IMR-90 (cell line): ENCODE measurements around the gene NPHP4. TPM values are rescaled to one million over a fixed set of nuclear protein-coding genes. Genes with fewer than 3 reads are reported as not detected.

Source experiments
- ATAC-seq: fragments of 200-7000 bp; cut with Tn5 transposase; 2 replicates; pipeline ENCODE4 v1.9.1; 2020; ENCODE audit warnings: low read depth, mild to moderate bottlenecking, moderate library complexity
- BruUV-seq: library from RNA; stranded (reverse); fragments of 400-500 nt; replicated peaks from 2 replicates; lab custom pipeline; 2021; lab: Mats Ljungman, UMichigan
- CTCF ChIA-PET: fragments of 300-600 bp; formaldehyde crosslinking; extraction: SDS; loops from one replicate; lab custom pipeline; 2021; ENCODE audit warnings: antibody characterized with exemption; lab: Yijun Ruan, JAX
- POLR2A ChIA-PET: fragments of 300-600 bp; sonication (Branson Sonifier 250); formaldehyde crosslinking; loops from one replicate; lab custom pipeline; 2022; ENCODE audit warnings: antibody characterized with exemption; ENCODE audit not compliant: unreplicated experiment; lab: Charles Lee
- DNase-seq: peaks from one replicate; pipeline ENCODE4 v3.0.0; 2013
- H2AFZ ChIP-seq: replicated peaks from 2 replicates; pipeline ENCODE3; 2013; ENCODE audit warnings: low read length, mild to moderate bottlenecking; ENCODE audit not compliant: poor library complexity
- H2AK5ac ChIP-seq: 2 replicates; pipeline ENCODE4 v1.6.1; 2013; ENCODE audit warnings: low read depth, low read length, inconsistent platforms
- H2AK9ac ChIP-seq: replicated peaks from 2 replicates; pipeline ENCODE3; 2013; ENCODE audit warnings: mild to moderate bottlenecking, low read depth, low read length, moderate library complexity; ENCODE audit not compliant: poor library complexity
- H2BK120ac ChIP-seq: 2 replicates; pipeline ENCODE4 v1.6.1; 2013; ENCODE audit warnings: low read depth, low read length, inconsistent platforms
- H2BK15ac ChIP-seq: 3 replicates; pipeline ENCODE4 v1.6.1; 2013; ENCODE audit warnings: low read depth, low read length, inconsistent platforms
- H2BK20ac ChIP-seq: 2 replicates; pipeline ENCODE4 v1.6.1; 2013; ENCODE audit warnings: low read depth, mild to moderate bottlenecking, inconsistent platforms, low read length, moderate library complexity
- H2BK5ac ChIP-seq: 2 replicates; pipeline ENCODE4 v1.6.1; 2013; ENCODE audit warnings: mild to moderate bottlenecking, low read depth, low read length, inconsistent platforms; ENCODE audit not compliant: poor library complexity, severe bottlenecking
- H3K14ac ChIP-seq: replicated peaks from 2 replicates; pipeline ENCODE4 v1.6.1; 2013; ENCODE audit warnings: low read depth, low read length, inconsistent platforms
- H3K18ac ChIP-seq: 2 replicates; pipeline ENCODE4 v1.6.1; 2013; ENCODE audit warnings: low read depth, low read length, control low read depth
- H3K23ac ChIP-seq: 2 replicates; pipeline ENCODE4 v1.6.1; 2013; ENCODE audit warnings: low read depth, low read length, inconsistent platforms
- H3K27ac ChIP-seq: 2 replicates; pipeline ENCODE4 v1.5.1; 2013; ENCODE audit warnings: mild to moderate bottlenecking, control low read depth, low read length; ENCODE audit not compliant: insufficient read depth
- H3K27me3 ChIP-seq: 2 replicates; pipeline ENCODE4 v1.6.1; 2013; ENCODE audit warnings: low read length; ENCODE audit not compliant: control insufficient read depth, insufficient read depth
- H3K36me3 ChIP-seq: 2 replicates; pipeline ENCODE4 v1.6.1; 2013; ENCODE audit warnings: low read length, mixed read lengths; ENCODE audit not compliant: control insufficient read depth, insufficient read depth
- H3K4ac ChIP-seq: 2 replicates; pipeline ENCODE4 v1.6.1; 2013; ENCODE audit warnings: low read depth, low read length, inconsistent platforms
- H3K4me1 ChIP-seq: 2 replicates; pipeline ENCODE4 v1.6.1; 2013; ENCODE audit warnings: low read length, mixed read lengths; ENCODE audit not compliant: control insufficient read depth, insufficient read depth
- H3K4me2 ChIP-seq: 2 replicates; pipeline ENCODE4 v1.6.1; 2013; ENCODE audit warnings: low read depth, mild to moderate bottlenecking, control low read depth, low read length, moderate library complexity
- H3K4me3 ChIP-seq: 2 replicates; pipeline ENCODE4 v1.5.1; 2013; ENCODE audit warnings: low read depth, mild to moderate bottlenecking, control low read depth, low read length, moderate library complexity; ENCODE audit not compliant: insufficient read depth
- H3K56ac ChIP-seq: 2 replicates; pipeline ENCODE4 v1.6.1; 2013; ENCODE audit warnings: low read length, inconsistent platforms; ENCODE audit not compliant: insufficient read depth; ENCODE audit errors: extremely low read depth
- H3K79me1 ChIP-seq, 2 experiments: 2 replicates each; pipeline ENCODE4 v1.6.1; 2013; ENCODE audit warnings: low read length in 2 of 2, inconsistent platforms in 1 of 2, low read depth in 1 of 2
- H3K9ac ChIP-seq: 2 replicates; pipeline ENCODE4 v1.6.1; 2013; ENCODE audit warnings: low read depth, low read length, control low read depth
- H3K9me1 ChIP-seq: 2 replicates; pipeline ENCODE4 v1.6.1; 2013; ENCODE audit warnings: low read length, inconsistent platforms; ENCODE audit not compliant: insufficient read depth
- H3K9me3 ChIP-seq: 2 replicates; pipeline ENCODE4 v1.6.1; 2013; ENCODE audit warnings: low read length; ENCODE audit not compliant: control insufficient read depth, insufficient read depth
- H4K20me1 ChIP-seq: 2 replicates; pipeline ENCODE4 v1.6.1; 2013; ENCODE audit warnings: low read length, inconsistent platforms; ENCODE audit not compliant: insufficient read depth
- H4K5ac ChIP-seq: 2 replicates; pipeline ENCODE4 v1.6.1; 2013; ENCODE audit warnings: mild to moderate bottlenecking, low read depth, low read length, control low read depth
- H4K8ac ChIP-seq, 2 experiments: 2 replicates each; pipeline ENCODE4 v1.6.1; 2013; ENCODE audit warnings: low read depth in 2 of 2, low read length in 2 of 2, control low read depth in 1 of 2, inconsistent platforms in 1 of 2
- H4K91ac ChIP-seq: 2 replicates; pipeline ENCODE4 v1.6.1; 2013; ENCODE audit warnings: low read depth, low read length, inconsistent platforms; ENCODE audit not compliant: insufficient read depth
- BHLHE40 ChIP-seq: fragments of 150-350 bp; IDR thresholded peaks from 2 replicates; pipeline ENCODE4 v1.6.1; 2016; ENCODE audit warnings: mild to moderate bottlenecking, low read depth, low read length
- CEBPB ChIP-seq: IDR thresholded peaks from 2 replicates; pipeline ENCODE4 v1.6.1; 2012; ENCODE audit warnings: low read depth, low read length, improper control_type of control experiment
- CHD1 ChIP-seq: IDR thresholded peaks from 2 replicates; pipeline ENCODE4 v1.6.1; 2012; ENCODE audit warnings: low read depth, low read length, improper control_type of control experiment
- ELK1 ChIP-seq: fragments of 150-350 bp; IDR thresholded peaks from 2 replicates; pipeline ENCODE4 v1.6.1; 2016; ENCODE audit warnings: low read depth, mild to moderate bottlenecking, low read length, moderate library complexity, borderline replicate concordance
- MAFK ChIP-seq: IDR thresholded peaks from 2 replicates; pipeline ENCODE4 v1.6.1; 2012; ENCODE audit warnings: low read depth, low read length, improper control_type of control experiment
- MAZ ChIP-seq: IDR thresholded peaks from 2 replicates; pipeline ENCODE4 v1.6.1; 2012; ENCODE audit warnings: low read depth, mild to moderate bottlenecking, low read length, improper control_type of control experiment, moderate library complexity, borderline replicate concordance
- MXI1 ChIP-seq: IDR thresholded peaks from 2 replicates; pipeline ENCODE4 v1.6.1; 2012; ENCODE audit warnings: low read depth, mild to moderate bottlenecking, low read length, moderate library complexity, borderline replicate concordance
- NFE2L2 ChIP-seq: fragments of 150-350 bp; IDR thresholded peaks from 2 replicates; pipeline ENCODE4 v1.6.1; 2016; ENCODE audit warnings: low read depth, mild to moderate bottlenecking, low read length
- POLR2A ChIP-seq: IDR thresholded peaks from 2 replicates; pipeline ENCODE4 v1.6.1; 2012; ENCODE audit warnings: mild to moderate bottlenecking, low read depth, low read length
- RAD21 ChIP-seq: IDR thresholded peaks from 2 replicates; pipeline ENCODE4 v1.6.1; 2012; ENCODE audit warnings: low read length, improper control_type of control experiment
- RCOR1 ChIP-seq: IDR thresholded peaks from 2 replicates; pipeline ENCODE4 v1.6.1; 2012; ENCODE audit warnings: mild to moderate bottlenecking, low read length, improper control_type of control experiment; ENCODE audit not compliant: insufficient replicate concordance
- RFX5 ChIP-seq: IDR thresholded peaks from 2 replicates; pipeline ENCODE4 v1.8.0; 2012; ENCODE audit warnings: low read depth, mild to moderate bottlenecking, low read length, moderate library complexity
- SMC3 ChIP-seq: fragments of 150-350 bp; IDR thresholded peaks from 2 replicates; pipeline ENCODE4 v1.6.1; 2016; ENCODE audit warnings: low read depth, mild to moderate bottlenecking, antibody characterized with exemption, low read length, moderate library complexity
- WGBS, 2 experiments: methylation state at CpG; one replicate each; pipeline versions ENCODE4 v1.1.5 to v1.1.7; 2013; ENCODE audit warnings: missing lambda C conversion rate in 2 of 2; ENCODE audit not compliant: insufficient read length in 1 of 2; ENCODE audit errors: extremely low coverage in 2 of 2; 5-methylcytosine and 5-hydroxymethylcytosine counted together
- dilution Hi-C: fragments of 300-500 bp; cut with HindIII; formaldehyde crosslinking; loops from one replicate; pipeline ENCODE4 v1.14.3; 2018; ENCODE audit warnings: low sequenced_read_pairs; ENCODE audit not compliant: unreplicated experiment
- in situ Hi-C: fragments of 300-500 bp; cut with MboI; formaldehyde crosslinking; loops from 3 replicates; pipeline ENCODE4 v1.14.3; 2019; ENCODE audit warnings: low sequenced_read_pairs, inconsistent platforms, mixed read lengths
- intact Hi-C: fragments of 100-400 bp; cut with micrococcal nuclease; formaldehyde crosslinking; loops from 2 replicates; pipeline ENCODE4 v1.10.0; 2022
- polyA plus RNA-seq, 3 experiments: library from polyadenylated mRNA; depleted of rRNA; stranded (reverse); fragments of >200 nt; gene quantifications; 2 replicates each; pipeline ENCODE4 v1.2.3, GENCODE V29; 2012; ENCODE audit warnings: low replicate concordance in 1 of 3
- total RNA-seq: library from RNA; depleted of rRNA; stranded (reverse); fragments of >200 nt; gene quantifications from 2 replicates; pipeline ENCODE4 v1.2.3, GENCODE V29; 2012

NPHP4 gene
- total and polyA plus RNA-seq, 2 of the 4 experiments (the other 2 are of a cell fraction), result 2.0 to 5.5 TPM

GRCh38 chr1:6008084-6008415 lies 15.8 kb upstream of the NPHP4 start:
- dilution Hi-C loops, result no loop called here
- Histone ChIP-seq H3K4me2 (no peak overlapping the region), H2BK20ac (no peak overlapping the region), H3K9me3 (no peaks in the 10 kb centered on the region), H3K18ac (no peak overlapping the region), H3K79me1 (no peaks in the 10 kb centered on the region), H3K9ac (no peak overlapping the region), H2BK120ac (no peak overlapping the region), H2AK9ac (no peak overlapping the region), H2BK15ac (no peak overlapping the region), H3K14ac (no peak overlapping the region), H3K9me1 (no peaks in the 10 kb centered on the region), H4K20me1 (no peaks in the 10 kb centered on the region), H2AFZ (no peak overlapping the region), H3K27me3 (no peaks in the 10 kb centered on the region), H4K91ac (no peak overlapping the region), H2AK5ac (no peak overlapping the region), H3K36me3 (no peaks in the 10 kb centered on the region), H3K27ac (no peak overlapping the region), H3K4me3 (no peak overlapping the region), H4K5ac (no peak overlapping the region), H3K4me1 (peaks cover 2% of the 10 kb centered on the region; the same call in 1 of the 2 replicates), H4K8ac (no peak overlapping the region), H3K56ac (no peak overlapping the region), H3K23ac (no peak overlapping the region), H2BK5ac (no peak overlapping the region), H3K4ac (no peak overlapping the region)
- in situ Hi-C loops, result no loop called here
- intact Hi-C loops, result no loop called here
- POLR2A ChIA-PET, result no interaction called here
- 100% methylated on average over 1 of the region's 11 CpGs; no CpG with 5 or more reads in 1 of the 2 experiments for WGBS, 2 experiments
- ATAC-seq (no peak), DNase-seq (no peak)
- BruUV-seq, result no TSS peak
- TF ChIP-seq MAFK (no peak), RFX5 (no peak), ELK1 (no peak), CHD1 (no peak), MXI1 (no peak), CEBPB (no peak), SMC3 (no peak), BHLHE40 (no peak), POLR2A (no peak), MAZ (no peak), NFE2L2 (no peak), RAD21 (no peak), RCOR1 (no peak)
- CTCF ChIA-PET, result interaction anchor here (0.5 to 0.6 kb wide), 2 partner anchors 65 to 362 kb away, joined by 3 to 5 read pairs; no protein-coding TSS in a partner anchor
